Hepatocyte (in vitro differentiated cells): ENCODE results near the gene NRCAM.

Source experiments
- EZH2 ChIP-seq: fragments of 200-600 bp; sonication (generic); IDR thresholded peaks from 2 replicates; pipeline ENCODE4 v1.6.1; 2016; ENCODE audit warnings: antibody characterized with exemption, mild to moderate bottlenecking, borderline replicate concordance
- EZH2phosphoT487 ChIP-seq: fragments of 200-600 bp; sonication (generic); IDR thresholded peaks from one replicate; pipeline ENCODE4 v1.6.1; 2018; ENCODE audit warnings: antibody characterized with exemption, mild to moderate bottlenecking, low read depth, moderate library complexity; ENCODE audit not compliant: unreplicated experiment, severe bottlenecking
- TF ChIP-seq, protein P1 (sequence below): fragments of 200-600 bp; sonication (generic); IDR thresholded peaks from 2 replicates; pipeline ENCODE4 v1.5.1; 2016; ENCODE audit warnings: antibody characterized with exemption, mild to moderate bottlenecking; ENCODE audit not compliant: poor library complexity

DNA sequence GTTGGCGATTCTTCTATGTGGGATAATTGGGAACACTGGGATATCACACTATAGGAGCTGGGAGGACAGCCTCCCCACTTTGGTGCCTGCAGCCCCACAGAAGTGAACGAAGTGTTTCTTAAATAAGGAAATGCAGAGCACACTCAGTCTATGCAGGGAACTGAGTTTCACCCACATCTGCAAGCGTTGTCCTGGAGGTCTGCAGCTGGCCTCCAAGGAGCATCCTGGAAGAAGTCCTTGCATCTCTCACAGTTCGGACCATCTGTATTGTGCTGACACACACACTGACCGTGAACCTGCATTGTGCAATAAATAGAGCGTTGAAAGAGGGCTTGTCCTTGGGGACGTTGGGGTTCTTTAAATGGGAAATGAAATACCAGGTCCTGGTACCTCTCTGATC, 351.9 kb downstream of the NRCAM start:
- TF ChIP-seq, protein P1, sequence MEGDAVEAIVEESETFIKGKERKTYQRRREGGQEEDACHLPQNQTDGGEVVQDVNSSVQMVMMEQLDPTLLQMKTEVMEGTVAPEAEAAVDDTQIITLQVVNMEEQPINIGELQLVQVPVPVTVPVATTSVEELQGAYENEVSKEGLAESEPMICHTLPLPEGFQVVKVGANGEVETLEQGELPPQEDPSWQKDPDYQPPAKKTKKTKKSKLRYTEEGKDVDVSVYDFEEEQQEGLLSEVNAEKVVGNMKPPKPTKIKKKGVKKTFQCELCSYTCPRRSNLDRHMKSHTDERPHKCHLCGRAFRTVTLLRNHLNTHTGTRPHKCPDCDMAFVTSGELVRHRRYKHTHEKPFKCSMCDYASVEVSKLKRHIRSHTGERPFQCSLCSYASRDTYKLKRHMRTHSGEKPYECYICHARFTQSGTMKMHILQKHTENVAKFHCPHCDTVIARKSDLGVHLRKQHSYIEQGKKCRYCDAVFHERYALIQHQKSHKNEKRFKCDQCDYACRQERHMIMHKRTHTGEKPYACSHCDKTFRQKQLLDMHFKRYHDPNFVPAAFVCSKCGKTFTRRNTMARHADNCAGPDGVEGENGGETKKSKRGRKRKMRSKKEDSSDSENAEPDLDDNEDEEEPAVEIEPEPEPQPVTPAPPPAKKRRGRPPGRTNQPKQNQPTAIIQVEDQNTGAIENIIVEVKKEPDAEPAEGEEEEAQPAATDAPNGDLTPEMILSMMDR: no peak
- no peak for TF ChIP-seq EZH2
- TF ChIP-seq EZH2phosphoT487: no peak
